GM18861 (cell line): ENCODE measurements around the gene CSNK1G3.

ENCODE experiments used
- ATAC-seq: cut with Tn5 transposase; IDR thresholded peaks from one replicate; pipeline ENCODE4 v1.9.1; 2021; ENCODE audit not compliant: unreplicated experiment

Gene CSNK1G3

GRCh38 chr5:123557907-123558306 lies 45.9 kb downstream of the CSNK1G3 start:
- ATAC-seq = no peak

- no peak for ATAC-seq
Measured at GRCh38 chr5:123558762-123559433, 46.9 kb downstream of the CSNK1G3 start.

GRCh38 chr5:123559434-123559775 lies 47.4 kb downstream of the CSNK1G3 start:
- no peak for ATAC-seq

GRCh38 chr5:123561230-123561629 lies 49.3 kb downstream of the CSNK1G3 start:
- no peak for ATAC-seq

GRCh38 chr5:123571927-123572326 lies 60.0 kb downstream of the CSNK1G3 start:
- no peak for ATAC-seq

GRCh38 chr5:123578390-123578789 lies 66.4 kb downstream of the CSNK1G3 start:
- ATAC-seq = no peak

GRCh38 chr5:123579410-123579809 lies 67.4 kb downstream of the CSNK1G3 start:
- no peak for ATAC-seq

GRCh38 chr5:123582550-123583285 lies 70.7 kb downstream of the CSNK1G3 start:
- no peak for ATAC-seq

GRCh38 chr5:123585871-123586270 lies 73.9 kb downstream of the CSNK1G3 start:
- ATAC-seq = no peak

GRCh38 chr5:123594434-123594833 lies 82.5 kb downstream of the CSNK1G3 start:
- ATAC-seq = no peak

- no peak for ATAC-seq
Measured at GRCh38 chr5:123597018-123597417, 85.0 kb downstream of the CSNK1G3 start.

GRCh38 chr5:123598028-123598689 lies 86.2 kb downstream of the CSNK1G3 start:
- peak; percentile 44 for ATAC-seq

GRCh38 chr5:123599171-123599570 lies 87.2 kb downstream of the CSNK1G3 start:
- ATAC-seq = no peak

GRCh38 chr5:123601610-123602009 lies 89.6 kb downstream of the CSNK1G3 start:
- ATAC-seq = no peak

- peak; percentile 58 for ATAC-seq
Measured at GRCh38 chr5:123605822-123606221, 93.8 kb downstream of the CSNK1G3 start.

- ATAC-seq = no peak
Measured at GRCh38 chr5:123610209-123610608, 98.2 kb downstream of the CSNK1G3 start.

- ATAC-seq = peak; percentile 65
Measured at GRCh38 chr5:123610665-123611405, 98.9 kb downstream of the CSNK1G3 start.

- no peak for ATAC-seq
Measured at GRCh38 chr5:123611406-123611709, 99.4 kb downstream of the CSNK1G3 start.

- no peak for ATAC-seq
Measured at GRCh38 chr5:123617561-123617960, 105.6 kb downstream of the CSNK1G3 start.

- no peak for ATAC-seq
Measured at GRCh38 chr5:123626051-123626450, 114.1 kb downstream of the CSNK1G3 start.

- ATAC-seq = no peak
Measured at GRCh38 chr5:123628860-123629544, 117.0 kb downstream of the CSNK1G3 start.
